GM12878 (cell line): ENCODE measurements around the gene PIWIL1.

Experiments
- CTCF ChIP-seq, 3 experiments: IDR thresholded peaks in 2 of 3; conservative IDR thresholded peaks in 1 of 3; 2 replicates each; pipeline ENCODE4 v1.5.1; 2011; ENCODE audit warnings: low read depth in 3 of 3, low read length in 3 of 3, mild to moderate bottlenecking in 3 of 3, control low read depth in 2 of 3, moderate library complexity in 2 of 3, inconsistent platforms in 1 of 3, mixed read lengths in 1 of 3; ENCODE audit not compliant: control insufficient read depth in 2 of 3, insufficient read depth in 1 of 3; ENCODE audit errors: extremely low read depth in 1 of 3
- EP300 ChIP-seq, 2 experiments: fragments of 150-350 bp in 1 of 2; IDR thresholded peaks; 2 replicates each; pipeline ENCODE4 v1.6.1; 2011 to 2012; ENCODE audit warnings: low read depth in 2 of 2, low read length in 2 of 2, borderline replicate concordance in 1 of 2, improper control_type of control experiment in 1 of 2, inconsistent platforms in 1 of 2; ENCODE audit not compliant: control insufficient read depth in 1 of 2
- JUNB ChIP-seq: IDR thresholded peaks from 2 replicates; pipeline ENCODE4 v1.6.1; 2016; ENCODE audit warnings: antibody characterized with exemption, mild to moderate bottlenecking
- PBX3 ChIP-seq: IDR thresholded peaks from 2 replicates; pipeline ENCODE4 v1.6.1; 2011; ENCODE audit warnings: mild to moderate bottlenecking, low read depth, low read length, moderate library complexity; ENCODE audit not compliant: insufficient replicate concordance
- POLR2A ChIP-seq: IDR thresholded peaks from 2 replicates; pipeline ENCODE4 v1.6.1; 2011; ENCODE audit warnings: low read depth, mild to moderate bottlenecking, low read length
- POLR2AphosphoS5 ChIP-seq: IDR thresholded peaks from 2 replicates; pipeline ENCODE4 v1.6.1; 2011; ENCODE audit warnings: mild to moderate bottlenecking, low read length, inconsistent platforms
- SRF ChIP-seq, 2 experiments: IDR thresholded peaks; 2 replicates each; pipeline ENCODE4 v1.6.1; 2011; ENCODE audit warnings: low read depth in 2 of 2, low read length in 2 of 2, mild to moderate bottlenecking in 1 of 2, moderate library complexity in 1 of 2
- USF1 ChIP-seq: IDR thresholded peaks from 2 replicates; pipeline ENCODE4 v1.6.1; 2011; ENCODE audit warnings: borderline replicate concordance, low read depth, mild to moderate bottlenecking, moderate library complexity, mixed read lengths, low read length; ENCODE audit not compliant: insufficient read depth; ENCODE audit errors: extremely low read length
- ZZZ3 ChIP-seq: IDR thresholded peaks from 2 replicates; pipeline ENCODE4 v1.6.1; 2011; ENCODE audit warnings: low read depth; ENCODE audit not compliant: control insufficient read depth, insufficient read length

- TF ChIP-seq POLR2A (no peak), POLR2AphosphoS5 (no peak), SRF (IDR thresholded peaks at IDR 0.05; ENCODE audit: low read depth in 2 of 2, low read length in 2 of 2) (no peak), USF1 (no peak), ZZZ3 (no peak), CTCF (IDR thresholded peaks at IDR 0.05 in 2 of 3, conservative IDR thresholded peaks at IDR 0.05 in 1 of 3; ENCODE audit: control insufficient read depth in 2 of 3, extremely low read depth in 1 of 3, insufficient read depth in 1 of 3, low read depth in 3 of 3, low read length in 3 of 3) (no peak), JUNB (no peak), PBX3 (no peak), EP300 (IDR thresholded peaks at IDR 0.05; ENCODE audit: borderline replicate concordance in 1 of 2, control insufficient read depth in 1 of 2, low read depth in 2 of 2, low read length in 2 of 2) (no peak)
Measured at GRCh38 chr12:130290114-130290513, 47.6 kb upstream of the PIWIL1 start.
